Measurements from ENCODE around the gene FAM236C. TPM values are rescaled to one million over a fixed set of nuclear protein-coding genes. Genes with fewer than 3 reads are reported as not detected.

The FAM236C gene
- total RNA-seq, 2 donors from 2014 or later = not detected

Other genes starting within 250 kb of the FAM236C start
- gene PHKA1, start 198.3 kb upstream of the FAM236C start, total RNA-seq = 10 to 100 TPM; 12.5 to 24.3 TPM
- gene DMRTC1B, start 135.7 kb upstream of the FAM236C start, total RNA-seq = not detected
- gene FAM236B, start 130.0 kb upstream of the FAM236C start, total RNA-seq = not detected
- gene FAM236D, start 104.4 kb upstream of the FAM236C start, total RNA-seq = not detected
- not detected for gene FAM236A, start 25.6 kb downstream of the FAM236C start, total RNA-seq
- not detected for gene DMRTC1, start 31.2 kb downstream of the FAM236C start, total RNA-seq
- not detected for gene PABPC1L2B, start 90.3 kb downstream of the FAM236C start, total RNA-seq
- gene PABPC1L2A, start 166.9 kb downstream of the FAM236C start, total RNA-seq = not detected

Measured in thoracic aorta (tissue), 2 donors.